PC-9 (cell line): ENCODE data around the gene IL31. TPM values are rescaled to one million over a fixed set of nuclear protein-coding genes. Genes with fewer than 3 reads are reported as not detected.

Experiments used
- BruUV-seq: library from RNA; stranded (reverse); fragments of 400-500 nt; replicated peaks from 2 replicates; lab custom pipeline; 2021; lab: Mats Ljungman, UMichigan
- CTCF ChIA-PET: fragments of 300-600 bp; sonication (Branson Sonifier 250); formaldehyde crosslinking; loops from one replicate; lab custom pipeline; 2022; ENCODE audit warnings: antibody characterized with exemption; lab: Charles Lee
- POLR2A ChIA-PET: fragments of 300-600 bp; sonication (Branson Sonifier 250); formaldehyde crosslinking; loops from one replicate; lab custom pipeline; 2022; ENCODE audit warnings: antibody characterized with exemption; ENCODE audit not compliant: unreplicated experiment; lab: Charles Lee
- DNase-seq, 2 experiments: peaks; one replicate each; pipeline versions ENCODE4 v3.0.0 to v3.0.0-alpha.2; 2015 to 2022; ENCODE audit warnings: mixed read lengths in 1 of 2
- H2AFZ ChIP-seq: fragments of 200-600 bp; sonication (generic); 2 replicates; pipeline ENCODE4 v1.8.1; 2017; ENCODE audit warnings: antibody characterized with exemption
- H3F3A ChIP-seq: fragments of 200-600 bp; sonication (generic); 2 replicates; pipeline ENCODE4 v1.8.1; 2017; ENCODE audit warnings: antibody characterized with exemption, mild to moderate bottlenecking, low read depth; ENCODE audit not compliant: insufficient read depth
- H3K27ac ChIP-seq: fragments of 200-600 bp; sonication (generic); 2 replicates; pipeline ENCODE4 v1.6.1; 2016; ENCODE audit warnings: mixed run types
- H3K27me3 ChIP-seq: fragments of 200-600 bp; sonication (generic); 2 replicates; pipeline ENCODE4 v1.6.1; 2016; ENCODE audit warnings: low read depth, mixed run types; ENCODE audit not compliant: insufficient read depth
- H3K36me3 ChIP-seq: fragments of 200-600 bp; sonication (generic); 2 replicates; pipeline ENCODE4 v1.6.1; 2016; ENCODE audit warnings: low read depth, mixed run types
- H3K4me1 ChIP-seq: fragments of 200-600 bp; sonication (generic); replicated peaks from 2 replicates; pipeline ENCODE4 v1.6.1; 2016; ENCODE audit warnings: mixed run types; ENCODE audit not compliant: insufficient read depth
- H3K4me2 ChIP-seq: fragments of 200-600 bp; sonication (generic); 2 replicates; pipeline ENCODE4 v1.6.1; 2017; ENCODE audit warnings: mixed run types
- H3K4me3 ChIP-seq: fragments of 200-600 bp; sonication (generic); 2 replicates; pipeline ENCODE4 v1.6.1; 2016; ENCODE audit warnings: mixed run types
- H3K79me2 ChIP-seq: fragments of 200-600 bp; sonication (generic); 2 replicates; pipeline ENCODE4 v1.6.1; 2017; ENCODE audit warnings: low read depth, mixed run types
- H3K9me2 ChIP-seq: fragments of 200-600 bp; sonication (generic); 2 replicates; pipeline ENCODE4 v1.8.1; 2017; ENCODE audit warnings: mild to moderate bottlenecking; ENCODE audit not compliant: insufficient read depth
- H3K9me3 ChIP-seq: fragments of 200-600 bp; sonication (generic); 2 replicates; pipeline ENCODE4 v1.8.1; 2016; ENCODE audit warnings: low read depth; ENCODE audit not compliant: insufficient read depth
- H4K20me1 ChIP-seq: fragments of 200-600 bp; sonication (generic); 2 replicates; pipeline ENCODE4 v1.8.1; 2017; ENCODE audit not compliant: insufficient read depth
- EZH2 ChIP-seq: fragments of 200-600 bp; sonication (generic); IDR thresholded peaks from 2 replicates; pipeline ENCODE4 v1.8.0; 2017; ENCODE audit warnings: antibody characterized with exemption, low read depth
- intact Hi-C: fragments of 100-400 bp; cut with micrococcal nuclease; formaldehyde crosslinking; loops from one replicate; pipeline ENCODE4 v1.10.0; 2022; ENCODE audit not compliant: unreplicated experiment
- total RNA-seq: library from RNA; stranded (reverse); gene quantifications from 2 replicates; pipeline ENCODE4 v1.2.3, GENCODE V29; 2021
- TF ChIP-seq, protein P1 (sequence below): fragments of 200-600 bp; sonication (generic); conservative IDR thresholded peaks from 2 replicates; pipeline ENCODE4 v1.6.1; 2017; ENCODE audit warnings: mixed run types, antibody characterized with exemption, mild to moderate bottlenecking, moderate library complexity

IL31 gene
- total RNA-seq, 1 experiment from 2014 or later: not detected

DNA sequence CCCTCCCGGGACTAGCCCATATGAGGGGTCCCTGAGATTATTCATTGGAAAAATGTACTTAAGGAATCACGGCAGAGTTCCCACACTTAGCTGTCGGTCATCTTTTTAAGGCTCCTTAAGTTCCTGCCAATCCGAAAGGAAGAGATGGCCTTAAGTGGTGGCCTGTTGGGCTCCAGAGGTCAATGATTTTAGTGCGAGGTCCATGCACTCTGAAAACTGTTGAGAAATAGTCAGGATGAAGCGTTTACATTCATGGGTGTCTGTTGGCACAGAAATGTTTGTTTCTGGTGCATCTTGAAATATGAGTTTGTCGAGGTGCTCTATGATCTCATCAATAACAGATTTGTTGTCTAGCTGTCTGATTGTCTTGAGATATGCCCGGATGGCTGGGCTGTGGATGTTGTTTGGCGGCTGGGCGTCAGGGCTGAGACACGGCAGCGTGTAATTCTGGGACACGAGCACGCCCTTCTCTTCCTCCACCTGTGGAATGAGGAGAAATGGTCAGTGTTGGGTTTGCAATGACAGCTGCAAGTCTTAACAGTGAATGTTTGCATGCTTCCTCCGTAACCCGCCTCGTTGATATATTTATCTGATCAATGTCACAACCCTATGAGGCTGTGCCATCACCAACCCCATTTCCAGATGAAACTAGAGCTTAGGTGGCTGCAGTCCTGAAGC lies 1.6 kb downstream of the IL31 start:
- Histone ChIP-seq H3K79me2 (no peaks in the 10 kb centered on the region), H3K9me3 (no peaks in the 10 kb centered on the region), H3K27ac (no peak overlapping the region), H2AFZ (no peak overlapping the region), H3K4me1 (no peaks in the 10 kb centered on the region), H3K36me3 (no peaks in the 10 kb centered on the region), H3K4me2 (no peak overlapping the region), H4K20me1 (no peaks in the 10 kb centered on the region), H3K9me2 (no peaks in the 10 kb centered on the region), H3F3A (no peaks in the 10 kb centered on the region), H3K27me3 (no peaks in the 10 kb centered on the region; the same call in 1 of the 2 replicates), H3K4me3 (no peak overlapping the region)
- BruUV-seq: no TSS peak
- intact Hi-C loops: no loop called here
- DNase-seq: no peak
- ChIA-PET POLR2A (no interaction called here), CTCF (no interaction called here)
- TF ChIP-seq, protein P1, sequence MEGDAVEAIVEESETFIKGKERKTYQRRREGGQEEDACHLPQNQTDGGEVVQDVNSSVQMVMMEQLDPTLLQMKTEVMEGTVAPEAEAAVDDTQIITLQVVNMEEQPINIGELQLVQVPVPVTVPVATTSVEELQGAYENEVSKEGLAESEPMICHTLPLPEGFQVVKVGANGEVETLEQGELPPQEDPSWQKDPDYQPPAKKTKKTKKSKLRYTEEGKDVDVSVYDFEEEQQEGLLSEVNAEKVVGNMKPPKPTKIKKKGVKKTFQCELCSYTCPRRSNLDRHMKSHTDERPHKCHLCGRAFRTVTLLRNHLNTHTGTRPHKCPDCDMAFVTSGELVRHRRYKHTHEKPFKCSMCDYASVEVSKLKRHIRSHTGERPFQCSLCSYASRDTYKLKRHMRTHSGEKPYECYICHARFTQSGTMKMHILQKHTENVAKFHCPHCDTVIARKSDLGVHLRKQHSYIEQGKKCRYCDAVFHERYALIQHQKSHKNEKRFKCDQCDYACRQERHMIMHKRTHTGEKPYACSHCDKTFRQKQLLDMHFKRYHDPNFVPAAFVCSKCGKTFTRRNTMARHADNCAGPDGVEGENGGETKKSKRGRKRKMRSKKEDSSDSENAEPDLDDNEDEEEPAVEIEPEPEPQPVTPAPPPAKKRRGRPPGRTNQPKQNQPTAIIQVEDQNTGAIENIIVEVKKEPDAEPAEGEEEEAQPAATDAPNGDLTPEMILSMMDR: no peak
- no peak for TF ChIP-seq EZH2

DNA sequence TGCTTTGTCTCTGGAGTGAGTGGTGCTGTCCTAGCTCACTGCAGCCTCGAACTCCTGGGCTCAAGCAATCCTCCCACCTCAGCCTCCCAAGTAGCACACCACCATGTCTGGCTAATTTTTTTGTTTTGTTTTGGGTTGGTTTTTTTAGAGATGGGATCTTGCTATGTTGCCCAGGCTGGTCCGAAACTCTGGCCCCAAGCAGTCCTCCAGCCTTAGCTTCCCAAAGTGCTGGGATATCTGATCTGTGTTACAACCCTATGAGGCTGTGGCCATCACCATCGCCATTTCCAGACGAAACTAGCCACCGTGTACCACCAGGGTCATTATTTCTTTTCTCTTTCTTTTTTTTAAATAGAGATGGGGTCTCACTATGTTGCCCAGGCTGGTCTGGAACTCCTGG lies 2.6 kb downstream of the IL31 start:
- Histone ChIP-seq H3K27ac (no peak overlapping the region), H3K4me3 (no peak overlapping the region), H3F3A (no peaks in the 10 kb centered on the region), H4K20me1 (no peaks in the 10 kb centered on the region), H3K9me3 (no peaks in the 10 kb centered on the region), H3K9me2 (no peaks in the 10 kb centered on the region), H3K36me3 (no peaks in the 10 kb centered on the region), H3K79me2 (no peaks in the 10 kb centered on the region), H3K4me2 (no peak overlapping the region), H3K4me1 (no peaks in the 10 kb centered on the region), H3K27me3 (no peaks in the 10 kb centered on the region; the same call in 1 of the 2 replicates), H2AFZ (no peak overlapping the region)
- BruUV-seq: no TSS peak
- TF ChIP-seq, protein P1: no peak
- no peak for TF ChIP-seq EZH2
- CTCF ChIA-PET: no interaction called here
- POLR2A ChIA-PET: no interaction called here
- no peak for DNase-seq
- intact Hi-C loops: no loop called here

DNA sequence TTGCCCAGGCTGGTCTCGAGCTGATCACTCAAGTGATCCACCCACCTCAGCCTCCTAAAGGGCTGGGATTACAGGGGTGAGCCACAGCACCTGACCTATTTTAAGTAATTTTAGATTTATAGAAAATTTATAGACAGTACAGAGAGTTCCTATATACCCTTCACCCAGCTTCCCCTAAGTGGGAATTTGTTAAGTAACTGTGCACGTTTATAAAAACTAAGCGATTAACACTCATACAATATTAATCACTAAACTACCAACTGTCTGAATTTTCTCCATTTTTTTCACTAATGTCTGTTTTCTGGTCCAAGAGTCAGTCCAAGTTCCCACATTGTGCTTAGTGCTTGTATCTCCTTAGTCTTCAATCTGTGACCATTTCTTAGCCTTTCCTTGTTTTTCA lies 5.5 kb downstream of the IL31 start:
- no peaks in the 10 kb centered on the region for H3F3A ChIP-seq
- H3K4me2 ChIP-seq: no peak overlapping the region
- no peak overlapping the region for H2AFZ ChIP-seq
- H3K79me2 ChIP-seq: no peaks in the 10 kb centered on the region
- H3K4me1 ChIP-seq: no peaks in the 10 kb centered on the region
- no peaks in the 10 kb centered on the region for H4K20me1 ChIP-seq
- TF ChIP-seq EZH2: no peak
- TF ChIP-seq, protein P1: no peak
- H3K4me3 ChIP-seq: no peak overlapping the region
- intact Hi-C loops: no loop called here
- BruUV-seq: no TSS peak
- no peaks in the 10 kb centered on the region for H3K9me2 ChIP-seq
- ChIA-PET POLR2A (no interaction called here), CTCF (no interaction called here)
- H3K27ac ChIP-seq: no peak overlapping the region
- H3K36me3 ChIP-seq: no peaks in the 10 kb centered on the region
- no peak for DNase-seq
- H3K27me3 ChIP-seq: no peaks in the 10 kb centered on the region; the same call in 1 of the 2 replicates
- H3K9me3 ChIP-seq: no peaks in the 10 kb centered on the region
